Embryonic facial prominence (tissue), 1 donor: ENCODE results near the gene CFAP410.
"Not testable (repeated sequence)": the region's sequence is repeated elsewhere in the genome, so short reads cannot be mapped to it uniquely, and the experiment has no call there.

Source experiments
- DNase-seq: peaks from one replicate; pipeline ENCODE4 v3.0.0-alpha.2; 2016; ENCODE audit errors: extremely low spot score

The CFAP410 gene

DNA sequence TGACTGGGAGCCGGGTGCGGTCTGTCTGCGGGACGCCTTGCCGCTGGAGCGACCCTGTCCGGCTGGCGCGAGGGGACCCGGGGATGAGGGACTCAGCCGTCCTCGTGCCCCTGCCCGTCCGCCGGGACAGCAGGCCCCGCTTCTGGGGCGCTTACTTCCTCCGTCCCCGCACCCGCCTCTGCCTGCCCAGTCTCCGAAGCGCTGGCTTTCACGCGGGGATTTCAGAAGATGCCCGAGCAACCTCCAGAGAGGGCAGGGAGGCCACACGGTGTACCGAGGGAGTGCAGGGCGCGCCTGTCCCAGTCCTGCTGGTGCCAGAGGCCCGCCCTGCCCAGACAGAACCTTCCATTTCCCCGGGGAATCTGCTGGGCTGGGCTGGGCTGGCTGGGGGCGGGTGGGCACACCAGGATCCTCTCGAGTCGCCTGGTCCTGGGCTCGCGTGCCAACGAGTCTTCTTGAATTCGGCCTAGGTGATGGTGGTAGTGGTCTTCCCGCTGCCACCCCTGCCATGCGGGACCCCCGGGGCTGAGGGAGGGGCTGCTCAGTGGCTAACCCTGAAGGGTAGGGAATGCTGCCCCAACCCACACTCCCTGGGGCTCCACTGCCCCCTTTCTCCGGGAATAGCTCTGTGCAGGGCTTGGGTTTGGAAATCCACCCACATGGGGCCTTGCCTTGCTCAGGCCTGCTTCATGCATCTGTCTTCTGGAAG is 11.7 kb upstream of the CFAP410 start:
- no peak for DNase-seq

DNA sequence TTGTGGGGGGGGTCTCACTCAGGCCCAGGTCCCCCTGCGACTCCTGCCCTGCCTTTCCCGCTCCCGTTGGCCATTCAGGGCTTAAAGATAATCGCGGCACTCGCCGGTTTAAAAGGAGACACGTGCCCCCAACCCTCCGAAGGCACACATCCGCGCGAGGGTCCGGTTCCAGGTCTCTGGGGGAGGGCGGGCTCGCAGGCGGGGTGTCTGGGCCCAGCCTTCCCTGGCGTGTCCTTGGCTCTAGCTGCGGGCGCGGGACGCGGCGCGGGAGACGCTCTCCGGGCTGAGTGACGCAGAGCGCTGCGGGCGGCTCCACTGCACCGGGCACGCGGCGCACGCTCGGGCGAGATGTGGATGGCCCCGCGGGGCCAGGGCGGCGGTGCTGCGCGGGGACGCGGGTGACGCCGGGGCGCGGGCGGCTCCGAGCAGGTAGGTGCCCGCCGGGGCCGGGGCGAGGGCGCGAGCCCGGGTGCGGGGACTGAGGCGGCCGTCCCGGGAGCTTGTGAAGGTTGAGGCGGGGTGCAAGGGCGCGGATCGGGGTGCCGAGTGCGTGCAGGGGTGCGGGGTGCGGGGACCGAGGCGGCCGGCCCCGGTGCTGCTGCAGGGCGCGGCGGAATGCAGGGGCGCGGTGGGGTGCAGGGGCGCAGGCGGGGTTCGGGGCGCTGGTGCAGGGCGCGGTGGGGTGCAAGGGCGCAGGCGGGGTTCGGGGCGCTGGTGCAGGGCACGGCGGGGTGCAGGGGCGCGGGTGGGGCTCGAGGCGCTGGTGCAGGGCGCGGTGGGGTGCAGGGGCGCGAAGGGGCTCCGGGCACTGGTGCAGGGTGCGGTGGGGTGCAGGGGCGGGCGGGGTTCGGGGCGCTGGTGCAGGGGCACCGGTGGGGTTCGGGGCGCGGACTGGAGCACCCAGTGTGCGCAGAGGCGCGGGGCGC is 10.9 kb upstream of the CFAP410 start:
- DNase-seq: no peak

DNA sequence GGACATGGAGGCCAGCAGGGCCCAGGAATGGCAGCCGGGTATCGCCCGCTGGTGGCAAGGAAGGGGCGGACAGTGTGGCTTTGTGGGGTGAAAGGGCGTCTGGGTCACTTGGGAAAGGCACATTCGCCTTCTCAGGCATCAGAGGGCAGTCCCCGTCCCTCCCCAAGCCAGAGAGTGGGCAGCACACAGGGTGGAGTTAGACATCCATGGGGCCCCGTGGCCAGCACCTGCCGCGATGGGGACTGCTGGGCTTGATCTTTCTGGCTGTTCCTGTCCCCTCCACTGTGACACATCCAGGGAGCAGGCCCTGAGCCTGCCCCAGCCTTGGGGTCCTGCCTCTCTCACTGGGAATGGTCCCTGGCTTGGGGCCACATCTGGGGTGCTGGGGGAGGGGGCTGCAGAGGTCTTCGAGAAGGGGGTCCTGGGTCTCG is 10.2 kb upstream of the CFAP410 start:
- DNase-seq: no peak

DNA sequence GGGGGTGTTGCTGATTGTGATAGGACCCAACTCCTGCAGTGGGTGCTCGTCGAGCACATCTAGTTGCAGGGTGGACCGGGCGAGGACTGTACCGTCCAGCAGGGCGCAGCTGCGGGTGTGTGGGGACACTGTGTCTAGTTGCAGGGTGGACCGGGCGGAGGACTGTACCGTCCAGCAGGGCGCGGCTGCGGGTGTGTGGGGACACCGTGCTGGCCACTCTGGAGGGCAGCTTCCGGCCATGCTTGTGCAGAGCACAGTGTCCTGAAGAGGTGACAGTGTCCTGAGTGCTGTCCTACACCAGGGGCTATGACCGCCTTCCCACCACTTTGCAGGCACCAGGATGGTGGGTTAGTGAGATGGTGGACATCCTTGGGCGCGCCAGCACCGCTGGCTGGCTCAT is 9.7 kb upstream of the CFAP410 start:
- no peak for DNase-seq

DNA sequence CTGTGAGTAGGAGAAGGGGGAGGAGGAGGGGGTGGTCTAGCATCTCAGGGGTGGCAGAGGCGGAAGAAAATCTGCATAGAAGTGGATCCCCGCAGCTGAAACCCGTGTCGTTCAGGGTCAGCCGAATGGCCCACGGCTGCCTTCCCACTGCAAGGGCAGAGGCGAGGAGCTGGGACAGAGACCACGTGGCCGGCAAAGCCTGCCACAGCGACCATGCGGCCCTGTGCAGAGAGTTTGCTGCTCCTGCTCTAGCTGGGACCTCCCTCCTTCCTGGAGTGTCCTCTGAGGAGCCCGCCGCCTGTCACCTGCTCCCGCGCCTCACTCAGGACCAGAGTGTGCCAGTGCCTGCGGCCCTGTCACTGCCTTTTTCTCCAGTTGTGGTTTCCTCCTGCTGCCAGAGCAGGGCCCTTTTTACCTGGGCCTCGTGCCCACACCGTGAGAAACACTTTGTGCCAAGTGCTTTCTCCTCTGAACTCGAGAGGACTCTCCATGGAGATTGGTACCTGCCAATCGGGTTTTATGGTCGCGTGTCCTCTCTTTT is 8.8 kb upstream of the CFAP410 start:
- no peak for DNase-seq

DNA sequence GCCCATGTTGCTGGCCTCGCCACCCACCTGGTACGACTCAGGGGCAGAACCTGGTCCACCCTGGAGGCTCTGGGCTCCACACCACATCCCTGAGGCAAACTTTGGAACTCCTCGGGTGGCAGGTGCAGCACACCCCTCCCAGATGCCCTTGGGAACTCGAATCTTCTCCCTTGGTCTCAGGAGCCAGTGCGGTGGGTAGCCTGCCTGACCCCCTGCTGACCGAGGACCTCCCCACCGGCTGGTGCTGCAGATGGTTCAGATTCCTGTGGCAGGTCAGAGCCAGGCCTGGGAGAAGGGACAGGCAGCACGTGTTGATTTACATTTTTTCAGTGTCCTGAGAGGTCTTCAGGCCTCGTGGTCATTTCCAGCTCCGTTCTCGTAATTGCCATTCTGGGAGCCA is 6.3 kb upstream of the CFAP410 start:
- DNase-seq: no peak

DNA sequence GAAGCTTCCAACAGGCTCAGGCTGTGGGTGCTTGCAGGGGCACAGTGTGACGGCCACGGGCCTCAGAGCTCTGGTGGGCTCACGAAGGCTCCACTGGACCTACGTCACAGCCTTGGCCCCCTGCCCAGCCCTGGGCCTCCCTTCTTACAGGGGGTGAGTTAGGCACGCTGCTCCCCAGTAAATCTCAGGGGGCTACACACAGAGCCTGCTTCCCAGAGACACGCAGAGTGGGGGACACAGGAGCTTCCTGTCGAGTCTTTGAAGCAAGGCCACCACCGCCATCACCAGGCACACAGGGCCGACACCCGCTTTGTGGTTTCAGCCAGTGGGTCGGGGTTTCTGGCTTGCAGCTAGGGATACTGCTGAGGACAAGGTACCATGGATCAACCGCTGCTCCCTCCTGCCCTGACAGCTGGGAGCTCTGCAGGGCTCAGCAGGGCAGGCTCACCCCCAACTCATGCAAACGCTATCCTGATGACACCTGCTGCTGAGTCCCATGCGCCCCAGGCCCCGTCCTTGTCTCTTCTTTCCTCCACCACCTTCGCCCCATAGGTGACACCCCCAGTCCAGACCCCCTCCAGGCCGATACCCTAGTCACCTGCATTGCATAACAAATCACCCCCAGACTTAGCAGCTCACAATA is 5.5 kb upstream of the CFAP410 start:
- DNase-seq: no peak

DNA sequence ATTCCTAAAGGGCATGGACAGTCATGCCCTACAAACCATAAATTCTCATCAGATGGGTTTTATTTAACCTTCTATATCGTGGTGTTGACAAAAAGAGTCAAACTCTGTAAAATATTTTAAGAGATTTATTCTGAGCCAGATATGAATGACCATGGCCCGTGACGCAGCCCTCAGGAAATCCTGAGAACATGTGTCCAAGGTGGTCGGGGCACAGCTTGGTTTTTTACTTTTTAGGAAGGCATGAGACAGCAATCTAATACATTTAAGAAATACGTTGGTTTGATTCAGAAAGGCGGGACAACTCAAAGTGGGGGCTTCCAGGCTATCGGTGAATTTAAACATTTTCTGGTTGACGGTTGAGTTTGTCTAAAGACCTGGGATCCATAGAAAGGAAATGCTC is 3.8 kb upstream of the CFAP410 start:
- not testable (repeated sequence) for DNase-seq

DNA sequence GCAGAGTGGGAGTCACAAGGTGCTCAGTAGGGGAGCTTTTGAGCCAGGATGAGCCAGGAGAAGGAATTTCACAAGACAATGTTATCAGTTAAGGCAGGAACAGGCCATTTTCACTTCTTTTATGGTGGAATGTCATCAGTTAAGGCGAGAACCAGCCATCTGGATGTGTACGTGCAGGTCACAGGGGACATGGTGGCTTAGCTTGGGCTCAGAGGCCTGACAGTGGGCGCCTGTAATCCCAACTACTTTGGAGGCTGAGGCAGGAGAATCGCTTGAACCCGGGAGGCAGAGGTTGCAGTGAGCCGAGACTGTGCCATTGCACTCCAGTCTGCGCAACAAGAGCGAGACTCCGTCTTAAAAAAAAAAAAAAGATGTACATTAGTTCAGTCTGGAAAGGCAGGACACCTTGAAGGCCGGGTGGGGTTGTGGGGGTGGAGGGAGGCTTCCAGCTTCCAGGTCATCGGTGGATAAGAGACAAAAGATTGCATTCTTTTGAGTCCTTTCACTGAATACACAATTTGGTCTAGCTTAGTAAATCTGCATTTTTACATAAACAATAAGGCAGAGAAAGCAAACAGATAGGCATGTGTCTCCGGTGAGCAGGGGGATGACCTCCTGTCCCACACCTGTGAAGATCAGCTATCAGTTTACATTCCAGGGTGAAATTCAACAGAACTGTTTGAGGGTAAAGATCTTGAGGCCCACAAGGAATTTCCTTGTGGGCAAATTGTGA is 2.7 kb upstream of the CFAP410 start:
- DNase-seq: not testable (repeated sequence)

DNA sequence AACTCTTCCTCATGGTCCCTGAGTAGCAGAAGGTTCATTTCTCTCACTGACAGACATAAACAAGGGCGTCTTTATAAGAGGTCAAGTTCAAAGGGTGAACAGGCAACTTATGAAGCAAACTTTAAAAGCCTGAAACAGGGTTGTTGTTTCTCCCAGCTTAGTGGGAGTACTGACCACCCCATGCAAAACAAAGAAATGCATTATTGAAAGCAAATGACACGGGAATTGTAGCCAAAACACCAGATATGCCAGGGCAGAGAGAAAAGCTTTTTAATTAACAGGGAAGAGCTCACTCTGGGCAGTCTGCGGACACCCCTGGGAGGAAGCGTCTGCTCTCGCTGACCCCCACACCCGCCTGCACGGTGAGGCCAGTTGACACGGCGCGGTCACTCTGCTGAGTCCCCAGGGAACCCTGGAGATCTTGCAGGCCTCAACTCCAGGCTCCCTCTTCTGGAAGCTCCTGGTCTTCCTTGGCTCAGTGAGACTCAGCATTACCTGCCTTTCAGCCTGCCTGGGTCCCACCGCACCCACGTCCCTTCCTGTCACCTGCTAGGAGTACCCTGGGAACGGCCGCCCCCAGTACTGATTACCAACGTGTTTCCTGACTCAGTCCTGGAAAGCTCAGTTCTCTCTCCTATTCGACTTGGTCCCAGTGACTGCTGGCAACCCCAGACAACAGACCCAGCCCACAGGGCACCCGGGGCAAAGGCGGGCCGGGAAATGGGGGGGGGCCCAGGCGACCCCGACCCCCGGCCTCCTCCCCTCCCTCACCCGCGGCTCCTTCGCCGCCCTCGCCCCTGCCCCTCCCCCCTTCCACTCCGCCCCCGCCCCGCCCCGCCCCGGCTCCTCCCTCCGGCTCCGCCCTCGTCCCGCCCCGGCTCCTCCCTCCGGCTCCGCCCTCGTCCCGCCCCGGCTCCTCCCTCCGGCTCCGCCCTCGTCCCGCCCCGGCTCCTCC is 972 bp downstream of the CFAP410 start:
- DNase-seq: peak; percentile 42

DNA sequence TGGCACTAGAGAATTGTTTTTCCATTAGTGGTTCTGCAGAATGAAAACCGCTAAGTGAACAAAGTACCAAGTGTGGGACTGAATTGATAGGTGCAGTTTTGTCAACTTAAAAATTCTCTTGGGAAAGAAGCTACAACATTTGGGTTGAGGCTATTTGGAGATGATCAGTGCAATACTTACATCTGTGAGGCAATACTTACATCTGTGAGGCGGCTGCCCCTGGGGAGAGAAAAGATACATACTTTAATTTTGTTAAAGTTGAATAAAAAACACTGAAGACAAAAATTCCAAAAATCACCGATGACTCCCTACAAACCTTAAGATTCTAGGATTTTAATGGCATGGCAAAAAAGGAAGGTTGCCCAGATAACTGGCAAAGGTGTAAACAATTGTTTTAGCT is 1.7 kb downstream of the CFAP410 start:
- DNase-seq: no peak

DNA sequence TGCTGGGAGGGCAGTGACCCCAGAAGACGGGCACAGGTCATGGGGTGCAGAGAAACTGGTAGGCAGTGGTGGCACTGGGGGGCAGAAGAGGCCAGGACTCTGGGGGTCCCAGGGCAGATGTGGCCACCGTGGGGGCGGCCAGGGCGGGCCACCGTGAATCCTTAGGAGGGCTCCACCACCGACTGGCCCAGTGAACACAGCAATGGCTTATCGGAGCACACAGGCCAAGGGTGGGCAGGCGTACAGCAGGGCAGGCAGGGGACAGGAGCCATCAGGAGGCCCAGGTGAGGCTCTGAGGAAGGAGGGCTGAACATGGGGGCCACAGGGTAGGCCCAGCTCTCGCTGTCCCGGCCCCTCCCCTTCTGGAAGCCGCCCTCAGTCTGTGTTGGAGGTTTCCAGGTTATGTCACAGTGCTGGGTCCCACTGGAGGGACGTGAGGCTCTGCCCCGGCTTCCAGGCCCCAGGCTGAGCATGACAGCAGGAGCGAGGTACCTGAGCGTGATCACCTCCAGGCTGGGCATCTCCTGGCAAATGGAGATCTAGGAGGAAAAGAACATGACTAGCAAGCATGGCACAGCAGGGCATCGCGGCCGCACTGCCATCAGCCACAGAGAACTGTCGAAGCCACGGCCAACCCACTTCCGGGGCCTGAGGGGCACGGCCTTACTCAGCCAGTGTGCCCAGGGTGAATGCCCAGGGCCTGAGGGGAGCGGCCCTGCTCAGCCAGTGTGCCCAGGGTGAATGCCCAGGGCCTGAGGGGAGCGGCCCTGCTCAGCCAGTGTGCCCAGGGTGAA is 3.7 kb downstream of the CFAP410 start:
- DNase-seq: no peak

DNA sequence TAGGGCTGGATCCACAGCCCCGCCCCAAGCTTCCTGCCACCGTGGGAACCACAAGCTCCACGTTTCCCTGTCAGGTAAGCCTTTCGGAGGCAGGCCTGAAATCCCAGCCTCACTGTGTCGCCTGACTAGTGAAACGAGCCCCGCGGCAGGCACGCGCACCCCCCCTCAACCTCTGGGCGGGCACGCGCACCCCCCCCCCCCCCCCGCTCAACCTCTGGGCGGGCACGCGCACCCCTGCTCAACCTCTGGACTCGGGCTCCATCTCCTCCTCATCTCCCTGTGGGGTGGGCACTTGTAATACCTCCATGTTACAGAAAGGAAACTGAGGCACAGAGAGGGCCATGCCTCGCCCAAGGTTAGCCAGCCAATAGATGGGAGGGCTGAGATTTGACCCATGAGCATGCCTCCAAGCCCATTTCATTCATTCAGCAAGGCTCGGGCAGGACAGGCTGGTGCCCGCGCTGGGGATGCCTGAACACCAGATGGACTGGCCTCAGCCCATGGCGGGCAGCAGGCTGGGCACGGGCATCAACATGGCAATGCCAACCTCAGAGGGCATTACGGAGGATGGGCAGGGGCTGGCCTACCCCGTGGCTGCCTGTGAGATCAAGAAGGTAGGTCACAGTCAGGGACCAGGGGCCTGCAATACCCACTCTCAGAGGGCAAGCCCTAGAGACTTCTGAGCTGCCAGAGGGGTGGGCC is 4.7 kb downstream of the CFAP410 start:
- DNase-seq: no peak

DNA sequence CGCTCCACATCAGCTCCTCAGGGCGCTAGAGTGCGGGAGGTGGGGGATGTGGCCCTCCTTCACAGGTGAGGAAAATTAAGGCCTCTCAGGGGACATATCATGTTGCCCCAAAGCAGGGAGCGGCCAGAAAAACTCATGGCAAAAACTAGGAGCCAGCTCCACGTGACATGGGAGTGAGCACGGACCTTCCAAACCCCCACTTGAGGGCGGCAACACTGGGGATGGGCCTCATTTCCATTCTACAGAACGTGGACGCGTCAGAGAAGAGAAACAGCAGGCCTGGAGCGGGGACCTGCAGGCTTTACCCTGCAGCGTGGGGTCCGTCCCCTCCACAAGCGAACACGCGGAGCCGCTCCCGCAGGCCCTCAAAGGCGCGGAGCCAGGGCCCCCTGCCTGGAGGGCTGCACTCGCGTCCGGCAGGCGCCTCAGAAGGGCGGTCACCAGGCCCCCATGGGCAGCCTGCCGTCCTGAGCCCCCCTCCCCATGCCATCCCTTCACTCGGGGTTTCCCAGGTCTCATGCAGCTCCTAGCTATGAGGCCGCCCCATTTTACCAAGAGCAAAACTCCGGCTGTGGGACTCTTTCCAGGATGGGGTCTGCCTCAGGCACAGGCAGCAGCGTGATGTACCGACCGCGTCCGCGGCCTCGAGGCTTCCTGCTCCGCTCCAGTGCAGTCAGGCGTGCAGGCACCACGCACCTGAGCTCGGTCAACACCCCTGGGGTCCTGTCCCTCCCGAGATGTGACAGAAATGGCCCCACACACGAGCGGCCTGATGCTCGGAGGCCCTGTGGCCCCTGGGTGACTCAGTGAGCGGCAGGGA is 5.5 kb downstream of the CFAP410 start:
- DNase-seq: no peak

DNA sequence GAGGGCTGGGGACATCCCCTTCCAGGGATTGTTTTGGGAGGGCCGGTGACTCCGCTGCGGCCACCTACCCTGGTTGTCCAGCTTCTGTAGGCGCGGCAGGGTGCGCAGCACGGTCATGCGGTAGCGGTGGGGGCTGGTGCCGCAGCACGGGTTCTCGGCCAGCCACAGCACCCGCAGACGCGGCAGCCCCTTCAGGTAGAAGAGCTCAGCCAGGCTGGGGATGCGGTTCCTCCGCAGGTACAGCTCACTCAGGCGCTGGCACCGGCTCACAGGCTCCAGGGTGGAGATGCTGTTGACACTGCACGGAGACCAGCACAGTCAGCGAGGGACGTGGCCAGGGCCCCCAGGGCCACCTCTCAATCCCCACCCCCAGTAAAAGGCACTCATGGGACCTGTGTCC is 6.2 kb downstream of the CFAP410 start:
- DNase-seq: no peak

DNA sequence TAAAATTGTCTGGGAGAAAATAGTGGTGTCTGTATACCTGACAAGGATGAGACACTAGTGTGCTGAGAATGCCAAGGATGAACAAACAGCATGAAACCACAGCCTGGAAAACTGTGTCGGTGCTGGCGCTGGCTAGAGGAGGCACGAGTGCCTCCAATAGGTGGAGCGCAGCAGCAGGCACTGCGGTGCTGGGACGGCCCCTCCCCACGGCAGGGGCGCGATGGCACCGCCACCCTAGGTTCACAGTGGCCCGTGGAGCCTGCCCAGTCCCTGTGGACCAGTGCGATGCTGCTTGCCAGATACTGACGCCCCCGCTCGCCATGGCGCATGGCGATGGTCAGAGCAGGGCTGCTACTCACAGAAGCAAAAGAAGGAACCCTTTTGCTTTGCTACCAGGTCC is 6.8 kb downstream of the CFAP410 start:
- no peak for DNase-seq

DNA sequence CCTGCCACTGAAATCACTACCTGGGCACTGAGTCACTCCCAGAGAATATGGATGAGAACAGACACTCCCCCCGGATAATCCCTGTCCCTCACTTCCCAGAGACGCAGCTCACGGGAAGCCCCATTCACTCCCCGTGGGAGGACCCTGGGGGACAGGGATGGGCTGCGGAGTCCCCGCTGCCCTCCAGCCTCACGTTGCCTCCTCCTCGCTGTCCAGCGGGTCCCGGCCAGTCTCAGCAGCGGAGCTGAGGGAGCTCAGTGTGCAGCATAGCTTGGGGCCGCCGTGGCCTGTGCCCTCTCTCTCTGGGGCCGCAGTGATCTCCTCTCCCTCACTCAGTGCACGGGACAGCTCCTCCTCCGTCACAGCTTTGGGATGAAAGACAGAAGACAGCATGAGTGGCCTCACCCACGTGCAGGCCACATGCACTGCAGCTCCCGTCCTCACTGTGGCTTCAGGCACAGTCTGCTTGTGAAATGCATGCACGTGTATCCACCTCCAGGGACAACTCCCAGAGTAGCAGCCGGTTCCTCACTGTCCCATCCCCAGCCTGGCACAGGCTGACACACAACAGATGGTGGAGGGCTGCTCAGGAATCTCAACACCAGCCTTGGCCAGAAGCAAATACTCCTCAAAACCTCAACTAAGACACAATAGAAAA is 7.4 kb downstream of the CFAP410 start:
- DNase-seq: no peak

DNA sequence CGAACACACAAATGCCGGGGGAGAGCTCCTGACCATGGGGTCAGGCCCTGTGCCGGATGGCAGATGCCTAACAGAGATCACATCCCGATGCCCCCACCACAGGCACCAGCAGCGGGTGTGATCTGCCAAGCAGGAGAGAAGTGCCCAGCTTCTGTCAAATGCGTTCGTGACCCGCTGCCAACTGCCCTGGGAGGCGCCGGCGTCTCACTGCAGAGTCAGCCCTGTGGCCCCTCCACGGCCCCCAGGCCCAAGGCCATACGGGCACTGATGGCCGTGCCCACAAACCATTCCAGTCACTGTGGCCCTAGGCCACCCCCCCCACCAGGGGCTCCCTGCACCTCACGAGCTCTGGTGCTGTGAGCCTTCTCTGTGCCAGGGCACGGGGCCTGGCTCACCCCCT is 8.0 kb downstream of the CFAP410 start:
- DNase-seq: no peak
